Heart left ventricle (tissue), 16 donors: ENCODE results near the gene GPR39. TPM values are rescaled to one million over a fixed set of nuclear protein-coding genes. Genes with fewer than 3 reads are reported as not detected.
A peak's percentile ranks its signal among the peaks of the same experiment; 100 is the strongest.

Experiments used
- ATAC-seq, 4 donors: fragments of 200-7000 bp; cut with Tn5 transposase; one replicate each; pipeline ENCODE4 v1.9.1; 2020 to 2022; ENCODE audit warnings: moderate library complexity in 4 of 4, mild to moderate bottlenecking in 3 of 4, moderate number of reproducible peaks in 1 of 4
- DNase-seq, 5 donors: peaks; one replicate each; pipeline ENCODE4 v3.0.0-alpha.2; 2020
- H3K27ac ChIP-seq, 12 donors: fragments of 200-600 bp; sonication (generic) in 4 of 12; one replicate each; pipeline versions ENCODE4 v1.5.0 to v1.8.0; 2016 to 2022; ENCODE audit warnings: mild to moderate bottlenecking in 2 of 12
- H3K27me3 ChIP-seq, 9 donors: fragments of 200-600 bp; sonication (generic) in 2 of 9; one replicate each; pipeline versions ENCODE4 v1.5.1 to v1.8.0; 2016 to 2022; ENCODE audit warnings: mild to moderate bottlenecking in 3 of 9
- H3K36me3 ChIP-seq, 9 donors: fragments of 200-600 bp; sonication (generic) in 2 of 9; one replicate each; pipeline versions ENCODE4 v1.5.0 to v1.8.0; 2018 to 2022; ENCODE audit warnings: mild to moderate bottlenecking in 2 of 9
- H3K4me1 ChIP-seq, 12 donors: fragments of 200-600 bp; sonication (generic) in 4 of 12; one replicate each; pipeline versions ENCODE4 v1.5.0 to v1.8.0; 2016 to 2022; ENCODE audit warnings: mild to moderate bottlenecking in 3 of 12
- H3K4me3 ChIP-seq, 12 donors: fragments of 200-600 bp; sonication (generic) in 4 of 12; one replicate each; pipeline versions ENCODE4 v1.5.0 to v1.8.0; 2017 to 2022; ENCODE audit warnings: mild to moderate bottlenecking in 9 of 12, moderate library complexity in 4 of 12
- H3K9me3 ChIP-seq, 12 donors: fragments of 200-600 bp; sonication (generic) in 4 of 12; one replicate each; pipeline versions ENCODE4 v1.5.0 to v1.8.0; 2016 to 2022; ENCODE audit warnings: mild to moderate bottlenecking in 1 of 12
- POLR2A ChIP-seq, 2 donors: fragments of 450-650 bp; IDR thresholded peaks; one replicate each; pipeline ENCODE4 v1.6.1; 2017; ENCODE audit warnings: antibody characterized with exemption in 2 of 2, mild to moderate bottlenecking in 2 of 2, moderate library complexity in 2 of 2
- WGBS, 4 donors: extraction: QIAGEN DNeasy Blood & Tissue Kit in 2 of 4; methylation state at CpG; one replicate each; pipeline versions ENCODE4 v1.1.5 to v1.1.7; 2013 to 2018; 5-methylcytosine and 5-hydroxymethylcytosine counted together
- intact Hi-C, 10 donors: fragments of 100-400 bp; cut with DNase I; formaldehyde crosslinking; loops; one replicate each; pipeline versions ENCODE4 v1.11.1 to v1.14.2; 2022
- polyA plus RNA-seq, 2 donors: library from polyadenylated mRNA; stranded (reverse); fragments of 200-250 nt; gene quantifications; one replicate each; pipeline ENCODE4 v1.2.3, GENCODE V29; 2013
- total RNA-seq, 9 donors: library from RNA; depleted of rRNA in 2 of 9; stranded (reverse); fragments of >200 nt in 2 of 9; fragmentation: NEBNext Ultra II Directional in 3 of 9; extraction: Animal tissue kit (Norgen Biotek cat#: 25700) in 3 of 9; gene quantifications; one replicate each; pipeline versions ENCODE4 v1.1.0 to v1.2.4, GENCODE V29; 2016 to 2023
- TF ChIP-seq, protein P1 (sequence below), 12 donors: fragments of 200-600 bp; sonication (generic) in 4 of 12; IDR thresholded peaks; one replicate each; pipeline versions ENCODE4 v1.5.0 to v1.8.0; 2018 to 2022; ENCODE audit warnings: antibody characterized with exemption in 12 of 12, mild to moderate bottlenecking in 5 of 12
- donor health status: ischemic (EF 13 %, LVEDD 7.1; RV severe dilation, severe dysfunction).
- donor health status: healthy with polysubstance abuse.
- donor health status: DM: no; HTN: yes; CAD: no.
- donor health status: DM: no; HTN: no; CAD: no.
- donor health status: ischemic (EF 25% LVEDD 6.9; RV normal size, moderate dysfunction).
- donor health status: ischemic (EF 25% LVEDD 5.7; RV mildly dilated, moderate dysfunction).
- donor health status: healthy.
- donor health status: DM: yes; HTN: yes; CAD: no.
- donor health status: ischemic (EF 35%, LVEDD 5.7; RV mildly dilated, moderate dysfunction).
- donor health status: nonischemic (EF 11% LVEDD 7.7; RV severe dilation, severe dysfunction).
- donor health status: DM: yes; HTN: yes; CAD: no.
- donor health status: PGD.
- donor health status: ischemic (EF 29% LVEDD 5.4; RV normal size, mild dysfunction).
- donor health status: nonischemic (EF 23%, LVEDD 6.1; RV moderate dilation, normal function).

GPR39 gene
- total and polyA plus RNA-seq, 11 donors: 0.11 TPM; not detected in 10

DNA sequence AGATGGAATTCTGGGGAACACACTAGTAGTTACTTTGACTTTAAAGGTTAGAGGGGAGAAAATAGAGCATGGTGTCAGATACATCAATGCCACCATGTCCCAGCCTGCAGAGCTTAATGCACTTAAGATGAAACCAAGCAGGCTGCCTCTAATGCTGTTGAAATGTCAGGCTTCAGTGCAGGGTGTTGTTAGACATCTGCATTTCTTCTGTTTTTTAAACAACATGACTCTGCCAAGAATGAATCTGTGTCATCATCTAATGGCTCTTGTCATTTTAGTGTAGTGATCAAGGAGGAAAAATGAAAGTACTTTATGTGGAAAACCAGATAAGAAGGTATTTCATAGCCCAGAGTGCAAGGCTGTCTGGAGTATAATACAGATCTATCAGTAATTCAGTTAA is 223.5 kb downstream of the GPR39 start:
- TF ChIP-seq POLR2A (IDR thresholded peaks at IDR 0.05): no peak
- TF ChIP-seq, protein P1, sequence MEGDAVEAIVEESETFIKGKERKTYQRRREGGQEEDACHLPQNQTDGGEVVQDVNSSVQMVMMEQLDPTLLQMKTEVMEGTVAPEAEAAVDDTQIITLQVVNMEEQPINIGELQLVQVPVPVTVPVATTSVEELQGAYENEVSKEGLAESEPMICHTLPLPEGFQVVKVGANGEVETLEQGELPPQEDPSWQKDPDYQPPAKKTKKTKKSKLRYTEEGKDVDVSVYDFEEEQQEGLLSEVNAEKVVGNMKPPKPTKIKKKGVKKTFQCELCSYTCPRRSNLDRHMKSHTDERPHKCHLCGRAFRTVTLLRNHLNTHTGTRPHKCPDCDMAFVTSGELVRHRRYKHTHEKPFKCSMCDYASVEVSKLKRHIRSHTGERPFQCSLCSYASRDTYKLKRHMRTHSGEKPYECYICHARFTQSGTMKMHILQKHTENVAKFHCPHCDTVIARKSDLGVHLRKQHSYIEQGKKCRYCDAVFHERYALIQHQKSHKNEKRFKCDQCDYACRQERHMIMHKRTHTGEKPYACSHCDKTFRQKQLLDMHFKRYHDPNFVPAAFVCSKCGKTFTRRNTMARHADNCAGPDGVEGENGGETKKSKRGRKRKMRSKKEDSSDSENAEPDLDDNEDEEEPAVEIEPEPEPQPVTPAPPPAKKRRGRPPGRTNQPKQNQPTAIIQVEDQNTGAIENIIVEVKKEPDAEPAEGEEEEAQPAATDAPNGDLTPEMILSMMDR (IDR thresholded peaks at IDR 0.05): no peak
- Histone ChIP-seq H3K27ac (no peak overlapping the region), H3K4me3 (no peak overlapping the region), H3K9me3 (no peaks in the 10 kb centered on the region), H3K36me3 (no peaks in the 10 kb centered on the region), H3K27me3 (peaks cover 0 to 9% (median 0%) of the 10 kb centered on the region in 9 donors), H3K4me1 (no peaks in the 10 kb centered on the region)
- intact Hi-C loops: no loop called here
- peak in 1 of 4 donors; percentile 37 for ATAC-seq
- DNase-seq: no peak

DNA sequence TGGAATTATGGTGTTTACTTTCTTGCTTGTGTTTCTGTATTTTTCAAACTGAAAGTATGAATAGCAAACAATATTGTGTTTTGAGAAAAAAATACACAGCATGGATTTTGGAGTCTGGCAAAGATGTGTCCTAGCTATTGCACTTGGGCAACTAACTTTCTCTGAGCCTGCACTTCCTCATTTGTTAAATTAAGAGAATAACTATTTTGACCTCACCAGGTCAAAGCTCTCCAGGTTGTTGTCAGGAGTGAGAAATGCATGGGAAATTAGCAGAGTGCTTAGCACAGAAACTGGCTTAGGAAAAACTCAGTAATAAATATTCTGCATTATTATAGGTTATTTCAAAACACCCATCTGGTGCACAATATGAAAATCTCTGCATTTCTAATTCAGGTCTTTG is 225.2 kb downstream of the GPR39 start:
- TF ChIP-seq, protein P1 (IDR thresholded peaks at IDR 0.05): no peak
- TF ChIP-seq POLR2A (IDR thresholded peaks at IDR 0.05): no peak
- no peak overlapping the region for H3K4me3 ChIP-seq
- no peak overlapping the region for H3K27ac ChIP-seq
- no peak for ATAC-seq
- H3K27me3 ChIP-seq: peaks cover 0 to 13% (median 0%) of the 10 kb centered on the region in 9 donors
- H3K36me3 ChIP-seq: no peaks in the 10 kb centered on the region
- H3K4me1 ChIP-seq: no peaks in the 10 kb centered on the region
- intact Hi-C loops: no loop called here
- no peaks in the 10 kb centered on the region for H3K9me3 ChIP-seq
- DNase-seq: no peak

DNA sequence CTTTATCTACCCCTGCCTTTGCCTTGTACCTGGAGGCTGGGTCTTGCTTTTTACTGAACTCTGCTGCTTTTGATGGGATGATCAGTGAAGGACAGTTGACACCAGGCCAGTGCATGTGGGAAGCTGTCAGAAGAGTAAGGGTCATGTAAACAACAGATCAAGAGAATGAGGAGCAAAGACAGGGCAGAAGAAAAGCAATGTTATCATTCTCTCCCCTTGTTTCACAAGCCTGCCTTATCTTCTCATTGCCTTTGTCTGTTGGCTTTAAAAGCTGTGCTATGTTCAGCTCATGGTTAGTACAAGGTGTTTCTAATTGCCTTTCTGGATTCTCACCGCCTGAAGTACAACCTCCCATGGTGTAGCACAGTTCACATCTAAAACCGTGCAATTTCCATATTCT is 225.8 kb downstream of the GPR39 start:
- Histone ChIP-seq H3K36me3 (no peaks in the 10 kb centered on the region), H3K4me3 (no peak overlapping the region), H3K27me3 (peaks cover 0 to 13% (median 0%) of the 10 kb centered on the region in 9 donors), H3K27ac (no peak overlapping the region), H3K9me3 (no peaks in the 10 kb centered on the region), H3K4me1 (no peaks in the 10 kb centered on the region)
- 33 to 47% (median 42%) methylated on average over 2 of the region's 2 CpGs for WGBS, 4 donors
- no peak for TF ChIP-seq POLR2A (IDR thresholded peaks at IDR 0.05)
- TF ChIP-seq, protein P1 (IDR thresholded peaks at IDR 0.05): no peak
- ATAC-seq (peak in 1 of 4 donors; percentile 46), DNase-seq (no peak)
- intact Hi-C loops: no loop called here

DNA sequence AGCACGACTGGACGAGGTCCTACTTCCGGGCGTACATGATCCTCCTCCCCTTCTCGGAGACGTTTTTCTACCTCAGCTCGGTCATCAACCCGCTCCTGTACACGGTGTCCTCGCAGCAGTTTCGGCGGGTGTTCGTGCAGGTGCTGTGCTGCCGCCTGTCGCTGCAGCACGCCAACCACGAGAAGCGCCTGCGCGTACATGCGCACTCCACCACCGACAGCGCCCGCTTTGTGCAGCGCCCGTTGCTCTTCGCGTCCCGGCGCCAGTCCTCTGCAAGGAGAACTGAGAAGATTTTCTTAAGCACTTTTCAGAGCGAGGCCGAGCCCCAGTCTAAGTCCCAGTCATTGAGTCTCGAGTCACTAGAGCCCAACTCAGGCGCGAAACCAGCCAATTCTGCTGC is 228.6 kb downstream of the GPR39 start:
- no peak for DNase-seq

More for the DNA sequence above, 228.6 kb downstream of the GPR39 start:
- intact Hi-C loops: no loop called here
- H3K9me3 ChIP-seq: no peaks in the 10 kb centered on the region
- TF ChIP-seq, protein P1 (IDR thresholded peaks at IDR 0.05): no peak
- no peak for TF ChIP-seq POLR2A (IDR thresholded peaks at IDR 0.05)
- no peaks in the 10 kb centered on the region for H3K4me1 ChIP-seq
- 85 to 96% (median 90%) methylated on average over 35 of the region's 35 CpGs for WGBS, 4 donors
- no peak overlapping the region for H3K27ac ChIP-seq
- H3K4me3 ChIP-seq: no peak overlapping the region
- no peak for ATAC-seq
- H3K36me3 ChIP-seq: no peaks in the 10 kb centered on the region
- peaks cover 0 to 22% (median 0%) of the 10 kb centered on the region in 9 donors for H3K27me3 ChIP-seq
